CD4-positive, alpha-beta T cell treated with Interleukin-1 beta for 1 hour (primary cell): Measurements from ENCODE around the gene CDC42.

Experiments used
- DNase-seq, 2 donors: peaks; one replicate each; pipeline ENCODE4 v3.0.0-alpha.2; 2020 to 2022

Gene CDC42

DNA sequence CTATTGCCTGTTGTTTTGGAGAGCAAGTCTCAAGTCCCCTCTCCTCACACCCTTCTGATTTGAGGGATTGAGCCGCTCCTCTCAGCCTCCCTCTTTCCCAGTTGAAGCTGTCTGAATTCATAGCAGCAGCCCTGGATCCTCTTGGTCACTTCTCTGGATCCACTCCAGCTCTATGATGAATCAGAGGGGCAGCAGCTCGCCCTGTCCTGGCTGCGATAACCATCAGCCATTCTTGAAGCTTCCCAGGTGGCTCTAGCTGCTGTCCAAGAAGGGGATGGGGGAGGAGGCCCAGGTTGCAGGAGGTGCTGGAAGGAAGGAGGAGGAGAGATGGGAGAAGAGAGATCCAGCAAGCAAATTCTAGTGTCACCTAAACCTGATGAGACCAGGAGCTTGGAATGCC is 59.1 kb downstream of the CDC42 start:
- DNase-seq = no peak

- no peak for DNase-seq
Observed at GRCh38 chr1:22112554-22112953, 60.0 kb downstream of the CDC42 start.

GRCh38 chr1:22114083-22115012 is 61.8 kb downstream of the CDC42 start:
- DNase-seq = no peak

- DNase-seq = no peak
Observed at GRCh38 chr1:22115286-22115685, 62.8 kb downstream of the CDC42 start.

GRCh38 chr1:22117238-22117637 is 64.7 kb downstream of the CDC42 start:
- no peak for DNase-seq

GRCh38 chr1:22117851-22118250 is 65.3 kb downstream of the CDC42 start:
- no peak for DNase-seq

DNA sequence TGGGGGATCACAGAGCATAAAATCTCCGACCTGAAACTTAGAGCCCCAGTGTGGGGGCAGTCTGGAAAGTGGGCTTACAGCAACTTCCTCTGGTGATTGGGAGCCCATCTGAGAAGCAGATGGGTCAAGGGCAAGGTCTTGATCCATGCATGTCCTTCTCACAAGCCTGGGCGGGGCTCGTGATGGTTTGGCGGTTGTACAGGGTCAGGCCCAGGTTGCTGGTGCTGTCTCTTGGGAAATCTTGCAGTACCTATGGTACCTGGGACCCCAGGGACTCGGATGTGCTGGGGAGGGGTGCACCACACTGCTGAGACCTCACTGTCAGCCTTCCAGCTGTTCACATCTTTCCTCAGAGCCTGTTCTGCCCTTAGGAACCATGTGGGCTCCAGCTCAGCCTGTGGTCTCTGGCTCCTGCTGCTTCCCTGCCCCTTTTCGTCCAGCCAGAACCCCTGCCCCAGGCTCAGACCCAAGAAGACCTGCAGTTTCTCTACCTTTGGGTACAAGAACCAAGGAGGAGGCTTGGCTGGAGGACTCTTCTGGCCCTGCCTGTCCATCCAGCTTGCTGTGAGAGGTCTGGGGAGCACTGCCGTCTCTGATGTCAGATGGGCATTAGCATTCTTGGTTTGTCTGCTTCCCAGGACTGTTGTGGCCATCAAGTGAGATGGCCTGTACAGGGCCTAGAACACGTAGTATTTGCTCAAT is 65.9 kb downstream of the CDC42 start:
- no peak for DNase-seq

GRCh38 chr1:22119626-22120468 is 67.3 kb downstream of the CDC42 start:
- DNase-seq = no peak

GRCh38 chr1:22120469-22120790 is 67.9 kb downstream of the CDC42 start:
- no peak for DNase-seq

DNA sequence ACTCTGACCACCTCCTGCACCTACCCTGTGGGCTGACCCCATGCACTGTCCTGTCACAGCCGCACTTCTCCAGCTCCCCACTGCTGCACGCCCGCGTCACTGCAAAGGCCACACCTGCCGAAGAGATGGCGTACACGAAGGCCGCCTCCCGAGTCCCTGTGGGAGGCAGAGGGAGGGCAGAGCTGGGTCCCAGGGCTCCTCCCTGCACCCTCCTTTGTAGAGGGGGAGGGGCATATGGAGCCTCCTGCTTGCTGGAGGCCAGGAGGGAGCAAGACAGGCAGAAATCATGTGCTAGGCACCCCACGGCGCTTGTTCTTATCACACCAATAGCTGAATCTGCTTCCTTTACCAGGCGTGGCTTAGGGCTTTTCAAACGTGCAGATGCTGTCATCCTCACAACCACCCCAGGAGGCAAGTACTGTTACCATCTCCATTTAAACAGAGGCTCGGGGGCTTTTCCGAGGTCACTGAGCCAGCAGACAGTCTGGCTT is 69.0 kb downstream of the CDC42 start:
- DNase-seq = no peak

GRCh38 chr1:22122273-22123070 is 70.0 kb downstream of the CDC42 start:
- no peak for DNase-seq

GRCh38 chr1:22123071-22123390 is 70.5 kb downstream of the CDC42 start:
- no peak for DNase-seq

DNA sequence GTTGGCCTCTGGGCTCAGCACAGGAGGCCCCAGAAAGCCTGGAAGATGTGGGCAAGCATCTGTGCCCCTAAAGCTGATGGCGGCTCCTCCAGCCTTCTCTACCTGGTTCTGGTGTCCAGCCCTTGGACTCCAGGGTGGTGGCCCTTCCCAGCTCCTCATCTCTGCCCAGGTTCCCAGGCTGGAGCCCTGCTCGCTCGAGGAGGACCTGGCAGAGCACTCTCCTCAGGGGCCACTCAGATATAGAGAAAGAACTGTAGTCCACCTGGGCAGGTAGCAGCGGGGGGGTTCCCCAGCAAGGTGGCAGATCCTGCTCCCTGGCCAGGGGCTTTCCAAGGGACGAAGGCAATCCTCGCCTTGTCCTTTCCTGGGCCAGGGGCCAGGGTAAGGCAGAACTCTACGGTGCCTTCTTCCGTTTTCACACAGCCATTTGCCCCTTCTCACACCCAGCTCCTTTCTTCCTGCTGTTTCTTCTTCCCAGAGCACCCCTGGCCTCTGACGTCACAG is 71.4 kb downstream of the CDC42 start:
- no peak for DNase-seq

DNA sequence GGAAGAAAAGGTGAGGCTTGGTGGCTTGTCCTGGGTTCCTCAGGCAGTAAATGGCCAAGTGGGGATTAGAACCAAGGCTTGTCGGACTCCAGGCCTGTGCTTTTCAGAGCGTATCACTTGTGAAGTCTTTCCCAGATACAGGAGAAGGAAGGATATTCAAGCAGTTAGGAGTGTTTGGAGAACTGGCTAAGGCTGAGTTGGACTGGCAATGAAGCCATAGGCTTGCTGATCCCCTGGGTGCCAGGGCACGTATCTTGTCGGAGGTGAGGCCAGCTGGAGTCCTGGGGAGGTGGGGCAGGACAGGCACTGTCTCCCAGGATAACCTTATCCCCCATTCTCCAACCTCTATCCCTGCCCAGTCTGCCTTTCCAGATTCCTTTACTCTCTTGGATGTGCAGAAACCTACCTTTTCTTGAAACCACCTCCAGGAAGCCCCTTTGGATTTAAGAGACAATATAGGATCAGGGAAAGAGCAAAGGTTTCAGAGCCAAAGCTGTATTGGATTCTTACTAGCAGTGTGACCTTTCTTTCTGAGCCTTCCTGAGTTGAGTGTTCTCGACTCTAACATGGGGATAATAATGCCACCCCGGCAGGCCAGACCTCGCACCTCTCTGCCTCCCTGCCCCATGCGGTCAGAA is 72.2 kb downstream of the CDC42 start:
- no peak for DNase-seq

- no peak for DNase-seq
Observed at GRCh38 chr1:22126531-22126930, 74.0 kb downstream of the CDC42 start.

- DNase-seq = no peak
Observed at GRCh38 chr1:22127248-22127647, 74.7 kb downstream of the CDC42 start.

GRCh38 chr1:22127731-22128130 is 75.2 kb downstream of the CDC42 start:
- no peak for DNase-seq

DNA sequence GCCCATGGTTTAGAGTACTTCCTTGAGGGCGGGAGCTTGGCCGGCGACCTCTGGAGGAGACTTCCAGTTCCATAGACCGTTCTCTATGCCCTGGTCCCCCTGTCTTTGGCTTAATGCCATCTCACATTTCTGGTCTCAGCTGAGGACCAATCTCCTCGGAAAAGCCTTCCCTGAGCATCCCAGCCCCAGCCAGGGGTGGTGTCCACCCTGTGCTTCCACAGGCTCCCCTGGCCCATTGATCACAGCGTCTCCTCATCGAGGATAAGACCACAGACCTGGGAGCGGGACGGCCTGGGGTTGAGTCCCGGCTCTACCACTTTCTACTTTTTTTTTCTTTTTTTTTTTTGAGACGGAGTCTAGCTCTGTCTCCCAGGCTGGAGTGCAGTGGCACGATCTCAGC is 75.9 kb downstream of the CDC42 start:
- DNase-seq = no peak

DNA sequence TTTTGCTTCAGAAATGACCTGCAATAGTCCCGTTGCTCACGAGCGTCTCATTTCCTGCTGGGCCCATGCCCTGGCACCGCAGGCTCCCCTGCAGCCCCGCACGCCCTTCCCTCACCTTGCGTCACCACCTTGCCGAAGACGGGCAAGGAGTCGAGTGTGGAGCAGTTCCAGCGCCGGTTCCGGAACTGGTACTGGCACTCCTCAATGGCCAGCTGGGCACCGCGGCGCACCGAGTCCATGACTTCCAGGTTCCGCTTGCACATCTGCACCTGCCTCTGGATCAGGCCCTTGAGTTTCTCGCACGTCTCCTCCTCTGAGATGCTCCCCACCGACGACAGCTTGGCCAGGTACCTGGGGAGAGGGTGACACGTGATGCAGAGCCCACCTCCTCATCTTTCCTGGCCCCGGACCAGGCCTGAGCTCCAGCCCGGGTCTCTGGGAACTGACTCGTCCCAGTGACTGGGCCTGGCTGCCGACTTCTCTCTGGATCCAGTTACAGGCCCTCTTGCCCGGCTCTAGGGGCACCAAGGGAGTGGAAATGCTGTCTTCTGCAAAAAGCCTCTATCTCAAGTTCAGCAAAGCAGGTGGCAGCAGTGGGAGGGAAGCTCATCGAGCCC is 77.1 kb downstream of the CDC42 start:
- no peak for DNase-seq

- no peak for DNase-seq
Observed at GRCh38 chr1:22131062-22131461, 78.6 kb downstream of the CDC42 start.

DNA sequence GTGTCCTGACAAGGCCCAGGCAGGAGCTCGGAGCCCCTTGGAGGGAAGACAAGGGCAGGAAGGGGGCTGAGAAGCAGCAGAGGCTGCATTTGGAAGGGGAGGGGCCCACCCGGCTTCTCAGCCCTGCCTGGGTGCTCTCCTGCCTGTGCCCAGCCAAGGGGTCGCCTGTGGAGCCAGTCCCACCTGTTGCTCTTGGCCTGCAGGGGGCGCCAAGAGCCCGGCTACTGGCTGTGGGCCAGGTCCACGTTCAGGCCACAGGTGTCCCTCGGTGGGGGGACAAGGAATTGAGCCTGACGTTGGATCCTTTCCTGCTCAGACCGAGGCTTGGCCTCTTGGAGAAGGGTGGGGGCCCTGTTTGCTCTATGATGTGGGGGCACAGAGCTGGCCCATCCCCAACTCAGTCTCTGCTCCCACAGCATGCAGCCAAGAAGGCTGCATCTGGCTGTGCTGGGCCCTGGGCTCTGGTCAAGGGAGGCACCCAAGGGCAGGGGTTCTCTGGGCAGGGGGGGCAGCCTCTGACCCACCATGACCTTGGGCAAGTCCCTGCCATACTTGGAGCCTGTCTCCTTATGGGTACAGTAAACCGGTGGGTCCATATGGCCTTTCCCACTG is 79.5 kb downstream of the CDC42 start:
- peak; percentile 41 to 49 for DNase-seq
